IPS-NIHi11 (cell line): ENCODE data around the gene SORBS2.

Source experiments
- DNase-seq: peaks from one replicate; pipeline ENCODE4 v3.0.0; 2012; ENCODE audit warnings: mixed read lengths, low spot score

SORBS2 gene

DNA sequence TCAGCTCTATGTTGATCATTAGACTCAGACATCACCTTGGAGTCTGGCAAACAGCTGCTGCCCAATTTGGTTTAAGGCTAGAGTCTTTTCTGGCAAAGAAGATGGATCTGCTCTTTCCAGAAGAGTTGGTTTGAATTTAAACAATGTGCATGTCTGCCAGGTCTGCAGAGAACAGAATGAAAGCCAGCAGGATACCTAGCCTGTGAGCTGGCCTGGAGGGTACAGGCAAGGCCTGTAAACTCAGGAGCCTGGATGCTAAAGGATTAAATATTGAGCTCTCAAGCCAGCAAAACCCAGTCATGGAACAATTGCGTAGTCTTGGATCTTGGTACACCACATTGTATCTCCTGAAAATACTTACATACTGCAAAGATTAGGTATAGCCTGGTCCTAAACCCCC lies 261.1 kb downstream of the SORBS2 start:
- DNase-seq: no peak

GRCh38 chr4:185549095-185549639 lies 262.8 kb downstream of the SORBS2 start:
- no peak for DNase-seq

- no peak for DNase-seq
Measured at GRCh38 chr4:185548587-185548986, 263.4 kb downstream of the SORBS2 start.

DNA sequence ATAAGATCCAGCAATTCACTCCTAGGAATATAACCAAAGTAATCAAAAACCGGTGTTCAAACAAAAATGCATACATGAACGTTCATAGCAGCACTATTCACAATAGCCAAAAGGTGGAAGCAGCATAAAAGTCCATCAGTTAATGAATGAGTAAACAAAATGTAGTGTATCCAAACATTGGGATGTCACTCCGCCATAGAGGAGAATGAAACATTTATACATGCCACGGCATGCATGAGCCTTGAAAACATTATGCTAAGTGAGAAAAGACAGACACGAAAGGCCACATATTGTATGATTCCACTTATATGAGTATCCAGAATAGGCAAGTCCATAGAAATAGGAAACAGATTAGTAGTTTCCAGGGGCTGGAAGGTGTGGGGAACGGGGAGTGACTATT lies 265.7 kb downstream of the SORBS2 start:
- no peak for DNase-seq

DNA sequence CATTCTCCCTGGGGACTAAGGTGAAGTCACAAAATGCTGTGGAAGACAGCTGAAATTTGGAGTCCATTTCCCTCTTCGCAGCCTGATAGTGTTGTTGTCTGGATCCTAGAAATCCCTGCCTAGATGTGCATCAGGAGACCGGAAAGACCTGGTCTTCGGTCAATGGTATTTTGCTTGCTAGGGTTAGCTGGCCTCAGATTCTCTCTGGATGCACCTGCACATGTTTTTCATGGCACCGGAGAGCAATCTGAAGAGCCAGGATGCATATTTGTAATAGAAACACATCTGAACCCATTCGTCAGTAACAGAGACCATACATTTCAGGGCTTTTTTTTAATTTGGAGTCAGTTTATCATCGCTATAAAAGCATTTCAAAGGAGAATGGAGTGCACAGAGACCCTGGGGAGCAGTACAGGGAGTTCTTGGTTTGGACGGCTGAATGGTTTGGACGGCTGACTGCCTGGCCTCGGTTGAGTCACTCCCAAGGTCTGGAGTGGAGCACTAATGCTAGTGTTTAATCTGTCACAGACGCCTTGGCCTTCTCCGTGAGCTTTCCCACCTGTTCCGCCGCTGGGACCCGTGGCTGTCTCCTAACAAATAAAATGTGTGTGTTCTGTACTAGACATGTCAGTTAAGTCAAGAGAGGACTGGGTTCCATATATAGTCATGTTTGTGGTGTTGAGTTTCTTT lies 269.2 kb downstream of the SORBS2 start:
- DNase-seq: no peak

GRCh38 chr4:185541251-185541727 lies 270.7 kb downstream of the SORBS2 start:
- DNase-seq: no peak

GRCh38 chr4:185540487-185541120 lies 271.4 kb downstream of the SORBS2 start:
- DNase-seq: no peak

DNA sequence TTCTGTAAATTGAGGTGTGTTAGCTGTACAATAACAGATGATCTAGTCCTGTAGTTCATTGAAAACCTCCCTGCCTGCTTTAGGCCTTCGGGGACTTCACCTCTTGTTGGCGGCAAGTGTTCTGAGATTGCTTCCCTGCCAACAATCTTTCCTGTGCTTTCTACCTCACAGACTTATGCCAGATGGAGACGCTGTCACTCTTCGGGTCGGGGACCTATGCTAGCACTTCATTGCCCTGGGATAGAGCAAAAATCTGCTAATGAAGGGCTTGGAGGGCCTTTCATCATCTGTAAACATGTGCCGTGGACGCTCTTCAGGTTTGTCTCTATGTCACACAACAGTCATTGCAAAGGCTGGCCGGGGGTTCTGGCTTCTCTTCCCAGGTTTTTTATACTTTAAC lies 272.0 kb downstream of the SORBS2 start:
- DNase-seq: no peak

DNA sequence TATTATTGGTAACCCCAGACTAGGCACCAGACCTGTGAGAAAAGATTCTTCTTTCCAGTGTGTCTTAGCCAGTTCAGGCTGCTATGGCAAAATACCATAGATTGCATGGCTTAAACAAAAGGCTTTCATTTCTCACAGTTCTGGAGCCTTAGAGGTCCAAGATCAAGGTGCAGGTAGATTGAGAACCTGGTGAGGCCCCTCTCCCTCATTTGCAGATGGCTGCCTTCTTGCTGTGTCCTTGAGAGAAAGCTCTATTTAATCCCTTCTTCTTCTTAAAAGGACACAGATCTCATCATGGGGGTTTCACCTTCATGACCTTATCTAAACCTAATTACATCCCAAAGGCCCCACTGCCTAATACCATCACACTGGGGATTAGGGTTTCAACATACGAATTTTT lies 273.2 kb downstream of the SORBS2 start:
- no peak for DNase-seq

DNA sequence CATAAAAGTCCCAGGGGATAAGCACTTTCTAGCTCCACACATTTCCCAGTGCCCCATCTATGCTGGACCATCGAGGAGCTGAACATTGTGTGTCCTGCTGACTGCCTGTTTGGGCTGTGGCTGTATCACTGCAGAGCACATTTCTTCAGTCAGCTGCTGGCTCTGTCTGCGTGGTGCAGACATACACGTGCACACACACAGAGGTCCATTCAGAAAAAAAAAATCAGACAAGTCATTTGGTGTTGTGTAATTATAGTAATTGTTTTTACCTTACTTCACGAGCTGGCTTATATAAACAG lies 275.6 kb downstream of the SORBS2 start:
- no peak for DNase-seq

- DNase-seq: no peak
Measured at GRCh38 chr4:185535612-185536410, 276.2 kb downstream of the SORBS2 start.
